Fibroblast of pulmonary artery (primary cell): ENCODE results near the gene ROBO4.
A peak's percentile ranks its signal among the peaks of the same experiment; 100 is the strongest.

Experiments
- DNase-seq: peaks from one replicate; pipeline ENCODE4 v3.0.0-alpha.2; 2010; ENCODE audit warnings: low read depth
- H3K4me3 ChIP-seq: replicated peaks from 2 replicates; pipeline ENCODE4 v1.5.1; 2011; ENCODE audit warnings: low read depth, mild to moderate bottlenecking, control low read depth, low read length, moderate library complexity
- CTCF ChIP-seq: IDR thresholded peaks from 2 replicates; pipeline ENCODE4 v1.5.1; 2011; ENCODE audit warnings: mild to moderate bottlenecking, control low read depth, low read length, inconsistent platforms; ENCODE audit errors: missing control alignments

Gene ROBO4

GRCh38 chr11:124879493-124880289 lies 18.0 kb downstream of the ROBO4 start:
- no peak overlapping the region for H3K4me3 ChIP-seq
- no peak for DNase-seq
- TF ChIP-seq CTCF, result no peak

DNA sequence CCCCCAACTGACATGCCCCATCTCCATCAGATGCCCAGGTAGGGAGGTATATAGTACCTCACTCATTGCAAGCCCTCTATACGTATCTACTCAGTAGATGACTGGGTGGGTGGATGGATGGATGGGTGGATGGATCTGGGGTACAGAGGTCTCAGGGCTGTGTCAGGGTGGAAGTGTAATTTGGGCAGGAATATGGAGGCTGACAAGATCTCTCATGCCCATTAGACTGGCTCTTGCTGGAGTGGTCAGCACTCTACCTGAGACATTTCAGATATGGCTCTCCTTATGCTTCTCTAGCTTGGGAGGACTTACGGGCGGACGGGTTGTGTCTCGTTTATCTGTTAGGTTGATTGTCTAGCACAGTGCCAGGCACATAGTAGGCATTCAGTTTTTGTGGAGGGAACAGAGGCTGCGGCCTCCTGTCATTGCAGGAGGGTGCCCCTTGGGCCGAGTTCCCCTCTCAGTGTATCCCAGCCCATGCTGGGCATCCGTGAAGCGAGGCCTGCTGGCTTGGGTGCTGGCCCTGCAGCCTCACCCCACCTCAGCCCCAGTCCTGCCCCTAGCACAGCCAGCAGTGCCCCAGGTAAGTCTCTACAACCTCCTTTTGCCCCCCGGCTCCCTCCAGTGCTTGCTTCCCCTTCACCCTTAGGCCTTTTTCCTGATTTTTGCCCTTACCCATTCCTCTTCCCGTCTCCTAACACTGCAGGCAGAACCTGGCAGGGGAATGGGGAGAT lies 18.7 kb downstream of the ROBO4 start:
- DNase-seq, result no peak
- H3K4me3 ChIP-seq, result no peak overlapping the region
- TF ChIP-seq CTCF, result no peak

- no peak for TF ChIP-seq CTCF
- peak overlapping the region; percentile 65 for H3K4me3 ChIP-seq
- DNase-seq, result no peak
Observed at GRCh38 chr11:124877910-124878758, 19.5 kb downstream of the ROBO4 start.

GRCh38 chr11:124877631-124877909 lies 20.1 kb downstream of the ROBO4 start:
- peak overlapping the region; percentile 65 for H3K4me3 ChIP-seq
- no peak for TF ChIP-seq CTCF
- no peak for DNase-seq

GRCh38 chr11:124876818-124877630 lies 20.6 kb downstream of the ROBO4 start:
- DNase-seq, result no peak
- H3K4me3 ChIP-seq, result peak overlapping the region; percentile 65
- no peak for TF ChIP-seq CTCF
